Kidney (tissue), 14 donors: ENCODE results near the gene KRTAP5-8. TPM values are rescaled to one million over a fixed set of nuclear protein-coding genes. Genes with fewer than 3 reads are reported as not detected.
A peak's percentile ranks its signal among the peaks of the same experiment; 100 is the strongest.
"Not testable (repeated sequence)": the region's sequence is repeated elsewhere in the genome, so short reads cannot be mapped to it uniquely, and the experiment has no call there.

Source experiments
- DNase-seq, 5 donors: peaks; one replicate each; pipeline ENCODE4 v3.0.0-alpha.2; 2013 to 2020
- FAIRE-seq: peaks from 2 replicates; lab custom pipeline; 2012; peaks lifted over from hg19 to GRCh38; lab: Jason Lieb, UNC
- H3K27ac ChIP-seq, 2 donors: one replicate each; pipeline ENCODE4 v1.7.0; 2013; ENCODE audit warnings: low read depth in 2 of 2, low read length in 2 of 2, inconsistent platforms in 1 of 2
- H3K27me3 ChIP-seq: one replicate; pipeline ENCODE4 v1.7.1; 2013; ENCODE audit warnings: low read length, inconsistent platforms; ENCODE audit not compliant: control insufficient read depth, insufficient read depth
- H3K36me3 ChIP-seq, 3 donors: one replicate each; pipeline versions ENCODE4 v1.7.0 to v1.7.1; 2013; ENCODE audit warnings: low read length in 3 of 3, control low read depth in 1 of 3, inconsistent platforms in 1 of 3; ENCODE audit not compliant: insufficient read depth in 3 of 3, control insufficient read depth in 2 of 3
- H3K4me1 ChIP-seq, 3 donors: one replicate each; pipeline versions ENCODE4 v1.7.0 to v1.7.1; 2013; ENCODE audit warnings: low read length in 3 of 3, inconsistent platforms in 1 of 3, low read depth in 1 of 3; ENCODE audit not compliant: control insufficient read depth in 2 of 3, insufficient read depth in 2 of 3
- H3K4me3 ChIP-seq, 3 donors: one replicate each; pipeline versions ENCODE4 v1.7.0 to v1.8.1; 2013; ENCODE audit warnings: low read length in 3 of 3, control low read depth in 1 of 3, inconsistent platforms in 1 of 3
- H3K9ac ChIP-seq, 3 donors: one replicate each; pipeline versions ENCODE4 v1.7.0 to v1.7.1; 2013; ENCODE audit warnings: low read length in 3 of 3, control low read depth in 1 of 3, inconsistent platforms in 1 of 3
- H3K9me3 ChIP-seq, 3 donors: one replicate each; pipeline versions ENCODE4 v1.7.0 to v1.7.1; 2013; ENCODE audit warnings: low read length in 3 of 3, control low read depth in 1 of 3, inconsistent platforms in 1 of 3; ENCODE audit not compliant: control insufficient read depth in 2 of 3, insufficient read depth in 1 of 3
- intact Hi-C: fragments of 100-400 bp; cut with DNase I; formaldehyde crosslinking; loops from one replicate; pipeline ENCODE4 v1.11.1; 2022
- polyA plus RNA-seq: library from polyadenylated mRNA; stranded (reverse); fragments of 350-450 nt; fragmentation: Illumina TruSeq; extraction: RNeasy Lipid Tissue Mini Kit (QIAGEN cat#74804); gene quantifications from one replicate; pipeline ENCODE4 v1.2.3, GENCODE V29; 2014; ENCODE audit warnings: low read depth, low replicate concordance; ENCODE audit not compliant: insufficient read depth
- total RNA-seq: library from RNA; stranded (reverse); fragmentation: NEBNext Ultra II Directional; extraction: Animal tissue kit (Norgen Biotek cat#: 25700); gene quantifications from one replicate; pipeline ENCODE4 v1.2.1, GENCODE V29; 2021
- TF ChIP-seq, protein P1 (sequence below): IDR thresholded peaks from 3 replicates; pipeline ENCODE4 v1.5.1; 2012; ENCODE audit warnings: mild to moderate bottlenecking, moderate library complexity, borderline replicate concordance; ENCODE audit not compliant: insufficient read depth; ENCODE audit errors: extremely low read depth
- donor health status: control.
- donor health status: control.
- donor health status: control.
- donor health status: control.
- donor health status: control.
- donor health status: DM: yes; HTN: yes; CAD: no.
- donor health status: Normal renal cell carcinoma (clear cell type).

The KRTAP5-8 gene
- total and polyA plus RNA-seq, 2 donors from 2014 or later: 0.35 to 1.8 TPM

DNA sequence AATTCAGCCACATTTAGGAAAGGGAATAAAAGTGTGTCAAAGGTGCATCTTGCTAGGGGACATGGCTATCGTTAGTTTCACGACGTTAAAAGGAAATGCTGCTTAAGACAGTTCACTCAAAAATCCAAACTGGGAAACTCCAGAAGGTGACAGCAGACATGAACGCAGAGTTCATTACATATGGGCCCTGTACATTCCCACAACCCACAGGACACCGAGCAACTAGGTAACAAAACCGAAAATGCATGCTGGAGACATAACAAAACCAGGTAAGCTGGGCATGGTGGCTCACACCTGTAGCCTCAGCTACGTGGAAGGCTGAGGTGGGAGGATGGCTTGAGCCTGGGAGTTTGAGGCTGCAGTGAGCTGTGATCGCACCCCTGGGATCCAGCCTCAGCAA, 29.8 kb downstream of the KRTAP5-8 start:
- H3K27ac ChIP-seq, H3K27me3 ChIP-seq, H3K4me3 ChIP-seq, H3K9me3 ChIP-seq, intact Hi-C loops, FAIRE-seq, H3K4me1 ChIP-seq, DNase-seq, H3K36me3 ChIP-seq, H3K9ac ChIP-seq: not testable (repeated sequence)

GRCh38 chr11:71568704-71569349, 31.0 kb downstream of the KRTAP5-8 start:
- DNase-seq (peak in 2 of 5 donors; percentile 35 to 70), FAIRE-seq (no peak)
- Histone ChIP-seq H3K9ac (no peak overlapping the region), H3K27ac (no peak overlapping the region), H3K4me1 (no peaks in the 10 kb centered on the region), H3K36me3 (no peaks in the 10 kb centered on the region), H3K4me3 (no peak overlapping the region), H3K27me3 (no peaks in the 10 kb centered on the region), H3K9me3 (no peaks in the 10 kb centered on the region)
- TF ChIP-seq, protein P1, sequence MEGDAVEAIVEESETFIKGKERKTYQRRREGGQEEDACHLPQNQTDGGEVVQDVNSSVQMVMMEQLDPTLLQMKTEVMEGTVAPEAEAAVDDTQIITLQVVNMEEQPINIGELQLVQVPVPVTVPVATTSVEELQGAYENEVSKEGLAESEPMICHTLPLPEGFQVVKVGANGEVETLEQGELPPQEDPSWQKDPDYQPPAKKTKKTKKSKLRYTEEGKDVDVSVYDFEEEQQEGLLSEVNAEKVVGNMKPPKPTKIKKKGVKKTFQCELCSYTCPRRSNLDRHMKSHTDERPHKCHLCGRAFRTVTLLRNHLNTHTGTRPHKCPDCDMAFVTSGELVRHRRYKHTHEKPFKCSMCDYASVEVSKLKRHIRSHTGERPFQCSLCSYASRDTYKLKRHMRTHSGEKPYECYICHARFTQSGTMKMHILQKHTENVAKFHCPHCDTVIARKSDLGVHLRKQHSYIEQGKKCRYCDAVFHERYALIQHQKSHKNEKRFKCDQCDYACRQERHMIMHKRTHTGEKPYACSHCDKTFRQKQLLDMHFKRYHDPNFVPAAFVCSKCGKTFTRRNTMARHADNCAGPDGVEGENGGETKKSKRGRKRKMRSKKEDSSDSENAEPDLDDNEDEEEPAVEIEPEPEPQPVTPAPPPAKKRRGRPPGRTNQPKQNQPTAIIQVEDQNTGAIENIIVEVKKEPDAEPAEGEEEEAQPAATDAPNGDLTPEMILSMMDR: no peak
- intact Hi-C loops: no loop called here

DNA sequence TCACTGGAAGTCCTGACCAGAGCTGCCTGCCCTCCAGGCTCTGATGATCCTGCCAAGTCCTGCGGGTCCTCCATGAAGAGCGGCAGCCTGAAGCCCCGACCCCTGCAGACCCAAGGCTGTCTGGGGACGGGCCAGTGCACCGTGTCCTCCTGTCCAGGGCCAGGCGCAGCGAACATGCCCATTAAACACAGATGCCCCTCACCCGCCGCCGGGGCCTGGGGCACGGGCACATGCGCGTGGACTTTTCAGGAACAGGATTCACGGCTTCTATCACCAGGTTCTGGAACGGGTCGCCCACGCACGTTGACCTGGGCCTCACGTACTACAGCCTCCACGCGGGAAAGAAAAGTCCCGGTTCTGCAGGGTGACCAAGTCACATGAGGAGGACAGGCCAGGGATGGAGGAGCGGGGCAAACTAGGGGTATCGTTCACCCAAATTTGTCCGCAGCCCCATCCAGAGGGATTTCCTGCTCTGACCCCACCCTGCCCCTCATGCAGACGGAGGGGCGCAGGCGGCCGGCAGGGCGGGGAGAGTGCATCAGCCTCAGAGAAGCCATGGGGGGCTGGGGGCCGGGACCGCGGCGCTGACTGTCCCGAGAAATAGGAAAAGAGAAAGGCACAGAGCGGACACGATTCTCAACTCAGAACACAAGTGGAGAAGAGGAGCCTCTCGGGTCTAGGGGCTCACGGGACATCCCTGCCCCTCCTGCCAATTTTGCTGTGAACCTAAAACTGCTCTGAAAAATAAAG, 33.5 kb downstream of the KRTAP5-8 start:
- H3K4me3 ChIP-seq, H3K4me1 ChIP-seq, H3K9ac ChIP-seq, H3K27ac ChIP-seq, intact Hi-C loops, DNase-seq, H3K9me3 ChIP-seq, FAIRE-seq, H3K27me3 ChIP-seq, H3K36me3 ChIP-seq: not testable (repeated sequence)

GRCh38 chr11:71572811-71573210, 35.0 kb downstream of the KRTAP5-8 start:
- intact Hi-C loops: no loop called here
- H3K4me3 ChIP-seq: no peak overlapping the region
- TF ChIP-seq, protein P1: no peak
- no peaks in the 10 kb centered on the region for H3K4me1 ChIP-seq
- H3K27ac ChIP-seq: no peak overlapping the region
- H3K36me3 ChIP-seq: no peaks in the 10 kb centered on the region
- DNase-seq: no peak
- no peak overlapping the region for H3K9ac ChIP-seq
- no peaks in the 10 kb centered on the region for H3K27me3 ChIP-seq
- FAIRE-seq: no peak
- no peaks in the 10 kb centered on the region for H3K9me3 ChIP-seq
